OCI-LY7 (cell line): ENCODE data around the gene UBAC1.

ENCODE experiments used
- EZH2phosphoT487 ChIP-seq: fragments of 200-600 bp; sonication (generic); IDR thresholded peaks from 2 replicates; pipeline ENCODE4 v1.6.1; 2018; ENCODE audit warnings: low read depth, borderline replicate concordance, mild to moderate bottlenecking, mixed run types, antibody characterized with exemption, low read length, moderate library complexity, mixed read lengths
- TF ChIP-seq, protein P1 (sequence below): fragments of 200-600 bp; sonication (generic); conservative IDR thresholded peaks from 2 replicates; pipeline ENCODE4 v1.5.1; 2014; ENCODE audit warnings: mild to moderate bottlenecking, antibody characterized with exemption, low read length, moderate library complexity, mixed read lengths

DNA sequence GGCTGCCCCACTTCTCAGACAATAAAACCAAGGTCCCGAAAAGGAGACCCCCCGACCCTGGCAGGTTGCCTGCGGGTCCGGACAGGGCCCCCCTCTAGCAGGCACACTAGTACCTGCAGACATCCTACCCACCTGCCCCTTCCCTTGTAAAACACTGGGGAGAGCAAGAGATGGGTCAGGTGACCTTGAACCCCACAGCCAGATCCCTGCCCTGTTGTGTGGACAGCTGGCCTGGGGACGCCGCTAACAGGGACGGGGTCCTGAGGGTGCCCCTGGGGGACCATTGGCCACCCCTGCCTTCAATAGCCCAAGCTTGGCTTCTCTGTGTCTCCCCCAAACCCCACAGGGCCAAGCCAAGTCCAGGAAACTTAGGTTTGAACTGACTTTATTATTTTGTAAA, 45.0 kb upstream of the UBAC1 start:
- TF ChIP-seq, protein P1, sequence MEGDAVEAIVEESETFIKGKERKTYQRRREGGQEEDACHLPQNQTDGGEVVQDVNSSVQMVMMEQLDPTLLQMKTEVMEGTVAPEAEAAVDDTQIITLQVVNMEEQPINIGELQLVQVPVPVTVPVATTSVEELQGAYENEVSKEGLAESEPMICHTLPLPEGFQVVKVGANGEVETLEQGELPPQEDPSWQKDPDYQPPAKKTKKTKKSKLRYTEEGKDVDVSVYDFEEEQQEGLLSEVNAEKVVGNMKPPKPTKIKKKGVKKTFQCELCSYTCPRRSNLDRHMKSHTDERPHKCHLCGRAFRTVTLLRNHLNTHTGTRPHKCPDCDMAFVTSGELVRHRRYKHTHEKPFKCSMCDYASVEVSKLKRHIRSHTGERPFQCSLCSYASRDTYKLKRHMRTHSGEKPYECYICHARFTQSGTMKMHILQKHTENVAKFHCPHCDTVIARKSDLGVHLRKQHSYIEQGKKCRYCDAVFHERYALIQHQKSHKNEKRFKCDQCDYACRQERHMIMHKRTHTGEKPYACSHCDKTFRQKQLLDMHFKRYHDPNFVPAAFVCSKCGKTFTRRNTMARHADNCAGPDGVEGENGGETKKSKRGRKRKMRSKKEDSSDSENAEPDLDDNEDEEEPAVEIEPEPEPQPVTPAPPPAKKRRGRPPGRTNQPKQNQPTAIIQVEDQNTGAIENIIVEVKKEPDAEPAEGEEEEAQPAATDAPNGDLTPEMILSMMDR: no peak
- TF ChIP-seq EZH2phosphoT487: no peak
